ENCODE results near the gene FIBCD1.

The FIBCD1 gene

GRCh38 chr9:130860458-130861316, 78.4 kb downstream of the FIBCD1 start:
- TF ChIP-seq CTCF (IDR thresholded peaks at IDR 0.05): no peak
- Histone ChIP-seq H3K4me3 (ENCODE audit: low read depth, low read length) (no peak overlapping the region), H3K27me3 (ENCODE audit: control insufficient read depth, insufficient read depth, low read length) (no peaks in the 10 kb centered on the region), H3K27ac (no peak overlapping the region), H3K36me3 (ENCODE audit: control insufficient read depth, insufficient read depth, low read length) (no peaks in the 10 kb centered on the region), H2AFZ (no peak overlapping the region), H3K4me2 (ENCODE audit: low read length) (no peak overlapping the region), H3K9me3 (ENCODE audit: control insufficient read depth, low read length) (no peaks in the 10 kb centered on the region), H3K79me2 (peaks cover 14% of the 10 kb centered on the region), H3K4me1 (no peaks in the 10 kb centered on the region), H3K9ac (no peak overlapping the region)

- Histone ChIP-seq H3K4me2 (ENCODE audit: low read length) (no peak overlapping the region), H3K36me3 (ENCODE audit: control insufficient read depth, insufficient read depth, low read length) (no peaks in the 10 kb centered on the region), H3K27me3 (ENCODE audit: control insufficient read depth, insufficient read depth, low read length) (no peaks in the 10 kb centered on the region), H3K9me3 (ENCODE audit: control insufficient read depth, low read length) (no peaks in the 10 kb centered on the region), H3K27ac (no peak overlapping the region), H2AFZ (no peak overlapping the region), H3K79me2 (peaks cover 23% of the 10 kb centered on the region), H3K4me3 (ENCODE audit: low read depth, low read length) (no peak overlapping the region), H3K4me1 (no peaks in the 10 kb centered on the region), H3K9ac (no peak overlapping the region)
- TF ChIP-seq CTCF (IDR thresholded peaks at IDR 0.05): no peak
Measured at GRCh38 chr9:130858739-130859705, 80.0 kb downstream of the FIBCD1 start.

GRCh38 chr9:130857864-130858738, 80.9 kb downstream of the FIBCD1 start:
- peaks cover 27% of the 10 kb centered on the region for H3K79me2 ChIP-seq
- no peak overlapping the region for H3K4me2 ChIP-seq (ENCODE audit: low read length)
- no peak overlapping the region for H3K9ac ChIP-seq
- H3K27ac ChIP-seq: no peak overlapping the region
- H2AFZ ChIP-seq: no peak overlapping the region
- H3K36me3 ChIP-seq (ENCODE audit: control insufficient read depth, insufficient read depth, low read length): no peaks in the 10 kb centered on the region
- H3K4me1 ChIP-seq: no peaks in the 10 kb centered on the region
- no peak for TF ChIP-seq CTCF (IDR thresholded peaks at IDR 0.05)
- H3K9me3 ChIP-seq (ENCODE audit: control insufficient read depth, low read length): no peaks in the 10 kb centered on the region
- no peaks in the 10 kb centered on the region for H3K27me3 ChIP-seq (ENCODE audit: control insufficient read depth, insufficient read depth, low read length)
- H3K4me3 ChIP-seq (ENCODE audit: low read depth, low read length): no peak overlapping the region

GRCh38 chr9:130856474-130856873, 82.6 kb downstream of the FIBCD1 start:
- TF ChIP-seq CTCF (IDR thresholded peaks at IDR 0.05): no peak
- H3K4me3 ChIP-seq (ENCODE audit: low read depth, low read length): no peak overlapping the region
- no peaks in the 10 kb centered on the region for H3K4me1 ChIP-seq
- H2AFZ ChIP-seq: no peak overlapping the region
- no peak overlapping the region for H3K27ac ChIP-seq
- H3K9me3 ChIP-seq (ENCODE audit: control insufficient read depth, low read length): no peaks in the 10 kb centered on the region
- H3K27me3 ChIP-seq (ENCODE audit: control insufficient read depth, insufficient read depth, low read length): no peaks in the 10 kb centered on the region
- H3K9ac ChIP-seq: no peak overlapping the region
- no peaks in the 10 kb centered on the region for H3K36me3 ChIP-seq (ENCODE audit: control insufficient read depth, insufficient read depth, low read length)
- no peak overlapping the region for H3K4me2 ChIP-seq (ENCODE audit: low read length)
- peaks cover 33% of the 10 kb centered on the region for H3K79me2 ChIP-seq
